Measurements from ENCODE around the gene RNF8.

The RNF8 gene

GRCh38 chr6:37357288-37357687 is 3.5 kb downstream of the RNF8 start:
- no peak for DNase-seq
- no peak for TF ChIP-seq CTCF (IDR thresholded peaks at IDR 0.05; ENCODE audit: low read depth, low read length, missing control alignments)
- Histone ChIP-seq H3K27me3 (replicated peaks) (no peaks in the 10 kb centered on the region), H3K4me3 (ENCODE audit: low read depth, low read length) (no peak overlapping the region), H3K36me3 (replicated peaks) (peaks cover 2% of the 10 kb centered on the region), H3K27ac (no peak overlapping the region)
- in situ Hi-C loops (cut with HindIII; ENCODE audit: low pct_ligation_motif_present, low sequenced_read_pairs): no loop called here

DNA sequence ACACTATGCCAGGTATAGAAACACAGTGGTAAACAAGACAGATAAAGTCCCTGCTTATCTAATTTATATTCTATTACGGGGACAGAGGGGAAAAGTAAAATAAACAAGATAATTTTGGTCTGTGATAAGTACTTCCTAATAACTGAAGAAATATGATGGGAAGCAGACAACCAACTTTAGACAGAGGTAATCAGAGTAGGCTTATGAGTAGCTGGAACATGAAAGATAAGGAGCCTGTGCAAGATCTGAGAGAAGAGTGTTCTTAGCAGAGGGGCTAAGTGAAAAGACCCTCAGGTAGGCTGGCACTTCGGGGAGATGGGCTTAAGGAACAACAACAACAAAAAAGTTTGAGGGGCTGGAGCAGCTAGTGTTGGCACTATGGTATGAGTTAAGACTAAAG is 4.1 kb downstream of the RNF8 start:
- Histone ChIP-seq H3K27me3 (replicated peaks) (no peaks in the 10 kb centered on the region), H3K36me3 (replicated peaks) (peaks cover 2% of the 10 kb centered on the region), H3K27ac (no peak overlapping the region), H3K4me3 (ENCODE audit: low read depth, low read length) (no peak overlapping the region)
- no peak for DNase-seq
- no peak for TF ChIP-seq CTCF (IDR thresholded peaks at IDR 0.05; ENCODE audit: low read depth, low read length, missing control alignments)
- in situ Hi-C loops (cut with HindIII; ENCODE audit: low pct_ligation_motif_present, low sequenced_read_pairs): no loop called here

GRCh38 chr6:37359039-37359438 is 5.3 kb downstream of the RNF8 start:
- no peak overlapping the region for H3K27ac ChIP-seq
- DNase-seq: no peak
- no peak overlapping the region for H3K4me3 ChIP-seq (ENCODE audit: low read depth, low read length)
- H3K36me3 ChIP-seq (replicated peaks): peaks cover 2% of the 10 kb centered on the region
- no peaks in the 10 kb centered on the region for H3K27me3 ChIP-seq (replicated peaks)
- no peak for TF ChIP-seq CTCF (IDR thresholded peaks at IDR 0.05; ENCODE audit: low read depth, low read length, missing control alignments)
- in situ Hi-C loops (cut with HindIII; ENCODE audit: low pct_ligation_motif_present, low sequenced_read_pairs): no loop called here

GRCh38 chr6:37362101-37362828 is 8.5 kb downstream of the RNF8 start:
- no peak for DNase-seq
- in situ Hi-C loops (cut with HindIII; ENCODE audit: low pct_ligation_motif_present, low sequenced_read_pairs): no loop called here
- Histone ChIP-seq H3K36me3 (replicated peaks) (peaks cover 2% of the 10 kb centered on the region), H3K27me3 (replicated peaks) (no peaks in the 10 kb centered on the region), H3K27ac (no peak overlapping the region), H3K4me3 (ENCODE audit: low read depth, low read length) (no peak overlapping the region)
- no peak for TF ChIP-seq CTCF (IDR thresholded peaks at IDR 0.05; ENCODE audit: low read depth, low read length, missing control alignments)

- no peak overlapping the region for H3K4me3 ChIP-seq (ENCODE audit: low read depth, low read length)
- in situ Hi-C loops (cut with HindIII; ENCODE audit: low pct_ligation_motif_present, low sequenced_read_pairs): no loop called here
- no peaks in the 10 kb centered on the region for H3K27me3 ChIP-seq (replicated peaks)
- H3K27ac ChIP-seq: no peak overlapping the region
- TF ChIP-seq CTCF (IDR thresholded peaks at IDR 0.05; ENCODE audit: low read depth, low read length, missing control alignments): peak; percentile 14
- peaks cover 6% of the 10 kb centered on the region for H3K36me3 ChIP-seq (replicated peaks)
- DNase-seq: no peak
These were observed 12.0 kb downstream of the RNF8 start for GRCh38 chr6:37365791-37366190.

- Histone ChIP-seq H3K36me3 (replicated peaks) (peaks cover 9% of the 10 kb centered on the region), H3K27ac (no peak overlapping the region), H3K4me3 (ENCODE audit: low read depth, low read length) (no peak overlapping the region), H3K27me3 (replicated peaks) (no peaks in the 10 kb centered on the region)
- DNase-seq: no peak
- TF ChIP-seq CTCF (IDR thresholded peaks at IDR 0.05; ENCODE audit: low read depth, low read length, missing control alignments): no peak
- in situ Hi-C loops (cut with HindIII; ENCODE audit: low pct_ligation_motif_present, low sequenced_read_pairs): no loop called here
These were observed 13.1 kb downstream of the RNF8 start for GRCh38 chr6:37366910-37367309.
